Testis (tissue), 3 donors: ENCODE results near the gene NR6A1. TPM values are rescaled to one million over a fixed set of nuclear protein-coding genes. Genes with fewer than 3 reads are reported as not detected.

Experiments used
- DNase-seq: peaks from one replicate; pipeline ENCODE4 v3.0.0-alpha.2; 2019
- H3K27ac ChIP-seq, 2 donors: fragments of 200-600 bp; sonication (generic); one replicate each; pipeline ENCODE4 v1.5.1; 2019
- H3K27me3 ChIP-seq: fragments of 200-600 bp; sonication (generic); one replicate; pipeline ENCODE4 v1.5.1; 2019
- H3K36me3 ChIP-seq: fragments of 200-600 bp; sonication (generic); one replicate; pipeline ENCODE4 v1.5.1; 2017; ENCODE audit warnings: low read depth; ENCODE audit errors: missing control alignments
- H3K4me1 ChIP-seq: fragments of 200-600 bp; sonication (generic); one replicate; pipeline ENCODE4 v1.5.1; 2019
- H3K4me3 ChIP-seq, 2 donors: fragments of 200-600 bp; sonication (generic); one replicate each; pipeline ENCODE4 v1.5.1; 2017 to 2019
- H3K9me3 ChIP-seq: fragments of 200-600 bp; sonication (generic); one replicate; pipeline ENCODE4 v1.5.1; 2017
- CTCF ChIP-seq, 3 experiments: fragments of 450-650 bp in 2 of 3; fragments of 200-600 bp in 1 of 3; sonication (generic) in 1 of 3; IDR thresholded peaks; one replicate each; pipeline ENCODE4 v1.5.1; 2016 to 2019; ENCODE audit warnings: antibody characterized with exemption in 3 of 3, mild to moderate bottlenecking in 2 of 3, moderate library complexity in 1 of 3
- POLR2A ChIP-seq: fragments of 450-650 bp; IDR thresholded peaks from one replicate; pipeline ENCODE4 v1.6.1; 2017; ENCODE audit warnings: antibody characterized with exemption, mild to moderate bottlenecking, moderate library complexity
- WGBS, 2 donors: methylation state at CpG; one replicate each; pipeline ENCODE4 v1.1.5; 2018; 5-methylcytosine and 5-hydroxymethylcytosine counted together
- intact Hi-C: fragments of 100-400 bp; cut with DNase I; formaldehyde crosslinking; loops from one replicate; pipeline ENCODE4 v1.15.1; 2023; ENCODE audit warnings: low total_unique reads
- polyA plus RNA-seq: library from polyadenylated mRNA; stranded (reverse); fragments of 350-450 nt; fragmentation: Illumina TruSeq; extraction: RNeasy Lipid Tissue Mini Kit (QIAGEN cat#74804); gene quantifications from one replicate; pipeline ENCODE4 v1.2.3, GENCODE V29; 2014; ENCODE audit warnings: low read depth, low replicate concordance; ENCODE audit not compliant: insufficient read depth
- total RNA-seq, 2 donors: library from RNA; depleted of rRNA; stranded (reverse); fragments of >200 nt; gene quantifications; one replicate each; pipeline ENCODE4 v1.2.3, GENCODE V29; 2016

NR6A1 gene
- total and polyA plus RNA-seq, 3 donors from 2014 or later = 54.6 to 100 (median 92.1) TPM

- no peak overlapping the region for H3K27ac ChIP-seq
- no peak overlapping the region for H3K4me3 ChIP-seq
- no peaks in the 10 kb centered on the region for H3K36me3 ChIP-seq
- no peaks in the 10 kb centered on the region for H3K4me1 ChIP-seq
- no peaks in the 10 kb centered on the region for H3K9me3 ChIP-seq
- no peak for DNase-seq
- 90 to 98% methylated on average over 7 of the region's 7 CpGs for WGBS, 2 donors
- intact Hi-C loops = no loop called here
- TF ChIP-seq CTCF (IDR thresholded peaks at IDR 0.05) (no peak), POLR2A (no peak)
- H3K27me3 ChIP-seq = no peaks in the 10 kb centered on the region
Measured at GRCh38 chr9:124706685-124707084, 64.4 kb downstream of the NR6A1 start.

- no peak for DNase-seq
Measured at GRCh38 chr9:124699575-124699974, 71.5 kb downstream of the NR6A1 start.

GRCh38 chr9:124698265-124698664, 72.8 kb downstream of the NR6A1 start:
- intact Hi-C loops = no loop called here
- no peaks in the 10 kb centered on the region for H3K9me3 ChIP-seq
- WGBS, 2 donors = 23 to 54% methylated on average over 6 of the region's 6 CpGs
- no peak overlapping the region for H3K4me3 ChIP-seq
- TF ChIP-seq CTCF (IDR thresholded peaks at IDR 0.05) (no peak), POLR2A (no peak)
- H3K27me3 ChIP-seq = no peaks in the 10 kb centered on the region
- DNase-seq = peak; percentile 65
- H3K36me3 ChIP-seq = no peaks in the 10 kb centered on the region
- no peak overlapping the region for H3K27ac ChIP-seq
- no peaks in the 10 kb centered on the region for H3K4me1 ChIP-seq

More at GRCh38 chr9:124699575-124699974, 71.5 kb downstream of the NR6A1 start:
- Histone ChIP-seq H3K36me3 (no peaks in the 10 kb centered on the region), H3K4me1 (no peaks in the 10 kb centered on the region), H3K9me3 (no peaks in the 10 kb centered on the region), H3K4me3 (no peak overlapping the region), H3K27ac (no peak overlapping the region), H3K27me3 (no peaks in the 10 kb centered on the region)
- WGBS, 2 donors = 91 to 97% methylated on average over 5 of the region's 5 CpGs
- intact Hi-C loops = no loop called here
- TF ChIP-seq POLR2A = no peak
- TF ChIP-seq CTCF (IDR thresholded peaks at IDR 0.05) = no peak

GRCh38 chr9:124697326-124698200, 73.5 kb downstream of the NR6A1 start:
- intact Hi-C loops = no loop called here
- H3K4me3 ChIP-seq = no peak overlapping the region
- no peak overlapping the region for H3K27ac ChIP-seq
- H3K36me3 ChIP-seq = no peaks in the 10 kb centered on the region
- no peaks in the 10 kb centered on the region for H3K27me3 ChIP-seq
- DNase-seq = no peak
- 66 to 68% methylated on average over 5 of the region's 5 CpGs for WGBS, 2 donors
- no peaks in the 10 kb centered on the region for H3K9me3 ChIP-seq
- TF ChIP-seq POLR2A (no peak), CTCF (IDR thresholded peaks at IDR 0.05) (no peak)
- no peaks in the 10 kb centered on the region for H3K4me1 ChIP-seq

GRCh38 chr9:124696101-124696500, 75.0 kb downstream of the NR6A1 start:
- intact Hi-C loops = no loop called here
- no peak overlapping the region for H3K27ac ChIP-seq
- DNase-seq = no peak
- no peaks in the 10 kb centered on the region for H3K36me3 ChIP-seq
- TF ChIP-seq POLR2A (no peak), CTCF (IDR thresholded peaks at IDR 0.05) (no peak)
- WGBS, 2 donors = 80 to 91% methylated on average over 3 of the region's 3 CpGs
- no peak overlapping the region for H3K4me3 ChIP-seq
- no peaks in the 10 kb centered on the region for H3K9me3 ChIP-seq
- no peaks in the 10 kb centered on the region for H3K27me3 ChIP-seq
- H3K4me1 ChIP-seq = no peaks in the 10 kb centered on the region
